Dendritic cell treated with granulocyte-macrophage colony-stimulating factor and Interleukin-4, amounts not matched to agents 40 ng/mL and 50 ng/mL, for 4 days (primary cell): ENCODE measurements around the gene CALN1.
"Not testable (repeated sequence)": the region's sequence is repeated elsewhere in the genome, so short reads cannot be mapped to it uniquely, and the experiment has no call there.

Source experiments
- H3K27ac Mint-ChIP-seq: one replicate; pipeline ENCODE4 v1.8.0; 2022; ENCODE audit warnings: mild to moderate bottlenecking, mixed read lengths
- H3K27me3 Mint-ChIP-seq: one replicate; pipeline ENCODE4 v1.8.0; 2022; ENCODE audit warnings: mild to moderate bottlenecking, mixed read lengths
- H3K36me3 Mint-ChIP-seq: one replicate; pipeline ENCODE4 v1.8.0; 2022; ENCODE audit warnings: low read depth, mixed read lengths
- H3K4me1 Mint-ChIP-seq: one replicate; pipeline ENCODE4 v1.8.0; 2022; ENCODE audit warnings: low read depth, mixed read lengths
- H3K4me3 Mint-ChIP-seq: one replicate; pipeline ENCODE4 v1.8.0; 2022; ENCODE audit warnings: mild to moderate bottlenecking, moderate library complexity, mixed read lengths
- H3K9me3 Mint-ChIP-seq: one replicate; pipeline ENCODE4 v1.8.0; 2022; ENCODE audit warnings: mixed read lengths
- intact Hi-C: fragments of 100-400 bp; cut with micrococcal nuclease; formaldehyde crosslinking; loops from one replicate; pipeline ENCODE4 v1.15.0; 2022

Gene CALN1

GRCh38 chr7:72412121-72412618, at the start of gene CALN1:
TSS of gene CALN1 (minus strand) at chr7:72412338.
- H3K27ac Mint-ChIP-seq, H3K4me1 Mint-ChIP-seq, H3K9me3 Mint-ChIP-seq, H3K27me3 Mint-ChIP-seq, intact Hi-C loops, H3K4me3 Mint-ChIP-seq, H3K36me3 Mint-ChIP-seq: not testable (repeated sequence)

- no peaks in the 10 kb centered on the region for H3K36me3 Mint-ChIP-seq
- peaks cover 7% of the 10 kb centered on the region for H3K9me3 Mint-ChIP-seq
- no peak overlapping the region for H3K4me3 Mint-ChIP-seq
- no peak overlapping the region for H3K27ac Mint-ChIP-seq
- intact Hi-C loops: no loop called here
- peaks cover 5% of the 10 kb centered on the region for H3K4me1 Mint-ChIP-seq
- H3K27me3 Mint-ChIP-seq: no peaks in the 10 kb centered on the region
Measured at GRCh38 chr7:72453471-72453870, 41.3 kb upstream of the CALN1 start.

GRCh38 chr7:72447465-72448204, 35.5 kb upstream of the CALN1 start:
- Mint-ChIP-seq H3K27ac (no peak overlapping the region), H3K4me1 (peaks cover 10% of the 10 kb centered on the region), H3K9me3 (peaks cover 7% of the 10 kb centered on the region), H3K27me3 (peaks cover 23% of the 10 kb centered on the region), H3K4me3 (no peak overlapping the region), H3K36me3 (no peaks in the 10 kb centered on the region)
- intact Hi-C loops: no loop called here

- H3K4me3 Mint-ChIP-seq: no peak overlapping the region
- peaks cover 23% of the 10 kb centered on the region for H3K27me3 Mint-ChIP-seq
- H3K4me1 Mint-ChIP-seq: peaks cover 10% of the 10 kb centered on the region
- intact Hi-C loops: no loop called here
- no peaks in the 10 kb centered on the region for H3K36me3 Mint-ChIP-seq
- no peak overlapping the region for H3K27ac Mint-ChIP-seq
- peaks cover 7% of the 10 kb centered on the region for H3K9me3 Mint-ChIP-seq
Measured at GRCh38 chr7:72446591-72447462, 34.7 kb upstream of the CALN1 start.

- H3K36me3 Mint-ChIP-seq: no peaks in the 10 kb centered on the region
- intact Hi-C loops: no loop called here
- no peak overlapping the region for H3K4me3 Mint-ChIP-seq
- peaks cover 10% of the 10 kb centered on the region for H3K4me1 Mint-ChIP-seq
- peaks cover 23% of the 10 kb centered on the region for H3K27me3 Mint-ChIP-seq
- H3K27ac Mint-ChIP-seq: no peak overlapping the region
- H3K9me3 Mint-ChIP-seq: peaks cover 5% of the 10 kb centered on the region
Measured at GRCh38 chr7:72446131-72446530, 34.0 kb upstream of the CALN1 start.

- intact Hi-C loops: no loop called here
- Mint-ChIP-seq H3K27ac (no peak overlapping the region), H3K4me1 (peaks cover 5% of the 10 kb centered on the region), H3K27me3 (peaks cover 23% of the 10 kb centered on the region), H3K4me3 (no peak overlapping the region), H3K9me3 (no peaks in the 10 kb centered on the region), H3K36me3 (no peaks in the 10 kb centered on the region)
Measured at GRCh38 chr7:72445580-72445979, 33.4 kb upstream of the CALN1 start.

- Mint-ChIP-seq H3K9me3 (no peaks in the 10 kb centered on the region), H3K4me1 (peaks cover 5% of the 10 kb centered on the region), H3K27me3 (peaks cover 23% of the 10 kb centered on the region), H3K27ac (no peak overlapping the region), H3K36me3 (no peaks in the 10 kb centered on the region), H3K4me3 (no peak overlapping the region)
- intact Hi-C loops: no loop called here
Measured at GRCh38 chr7:72445075-72445474, 32.9 kb upstream of the CALN1 start.

GRCh38 chr7:72444026-72444776, 32.1 kb upstream of the CALN1 start:
- intact Hi-C loops: no loop called here
- Mint-ChIP-seq H3K9me3 (no peaks in the 10 kb centered on the region), H3K27ac (no peak overlapping the region)

GRCh38 chr7:72441791-72442190, 29.7 kb upstream of the CALN1 start:
- H3K27ac Mint-ChIP-seq: no peak overlapping the region
- no peak overlapping the region for H3K4me3 Mint-ChIP-seq
- peaks cover 10% of the 10 kb centered on the region for H3K9me3 Mint-ChIP-seq
- intact Hi-C loops: no loop called here
- peaks cover 10% of the 10 kb centered on the region for H3K4me1 Mint-ChIP-seq
- no peaks in the 10 kb centered on the region for H3K36me3 Mint-ChIP-seq
- peaks cover 17% of the 10 kb centered on the region for H3K27me3 Mint-ChIP-seq

More at GRCh38 chr7:72444026-72444776, 32.1 kb upstream of the CALN1 start:
- no peaks in the 10 kb centered on the region for H3K36me3 Mint-ChIP-seq
- no peak overlapping the region for H3K4me3 Mint-ChIP-seq
- peaks cover 23% of the 10 kb centered on the region for H3K27me3 Mint-ChIP-seq
- H3K4me1 Mint-ChIP-seq: peaks cover 5% of the 10 kb centered on the region

- H3K4me1 Mint-ChIP-seq: peaks cover 11% of the 10 kb centered on the region
- H3K27ac Mint-ChIP-seq: no peak overlapping the region
- H3K9me3 Mint-ChIP-seq: peaks cover 10% of the 10 kb centered on the region
- no peak overlapping the region for H3K4me3 Mint-ChIP-seq
- intact Hi-C loops: no loop called here
- no peaks in the 10 kb centered on the region for H3K27me3 Mint-ChIP-seq
- no peaks in the 10 kb centered on the region for H3K36me3 Mint-ChIP-seq
Measured at GRCh38 chr7:72438491-72438890, 26.4 kb upstream of the CALN1 start.

GRCh38 chr7:72437610-72438009, 25.5 kb upstream of the CALN1 start:
- Mint-ChIP-seq H3K27me3 (no peaks in the 10 kb centered on the region), H3K36me3 (no peaks in the 10 kb centered on the region), H3K4me3 (no peak overlapping the region), H3K27ac (no peak overlapping the region), H3K9me3 (peaks cover 10% of the 10 kb centered on the region), H3K4me1 (peaks cover 11% of the 10 kb centered on the region)
- intact Hi-C loops: no loop called here

GRCh38 chr7:72437061-72437585, 25.0 kb upstream of the CALN1 start:
- H3K27ac Mint-ChIP-seq: no peak overlapping the region
- peaks cover 10% of the 10 kb centered on the region for H3K9me3 Mint-ChIP-seq
- H3K27me3 Mint-ChIP-seq: no peaks in the 10 kb centered on the region
- H3K4me1 Mint-ChIP-seq: peaks cover 11% of the 10 kb centered on the region
- intact Hi-C loops: no loop called here
- H3K36me3 Mint-ChIP-seq: no peaks in the 10 kb centered on the region
- H3K4me3 Mint-ChIP-seq: no peak overlapping the region

GRCh38 chr7:72435925-72436480, 23.9 kb upstream of the CALN1 start:
- no peaks in the 10 kb centered on the region for H3K36me3 Mint-ChIP-seq
- intact Hi-C loops: no loop called here
- H3K4me3 Mint-ChIP-seq: no peak overlapping the region
- H3K27me3 Mint-ChIP-seq: no peaks in the 10 kb centered on the region
- no peak overlapping the region for H3K27ac Mint-ChIP-seq
- H3K4me1 Mint-ChIP-seq: peaks cover 11% of the 10 kb centered on the region
- H3K9me3 Mint-ChIP-seq: peaks cover 10% of the 10 kb centered on the region
